Esophagus squamous epithelium (tissue), 4 donors: ENCODE results near the gene TMEM129.

Source experiments
- POLR2A ChIP-seq, 4 donors: fragments of 450-650 bp; IDR thresholded peaks; one replicate each; pipeline ENCODE4 v1.6.1; 2017; ENCODE audit warnings: antibody characterized with exemption in 4 of 4, mild to moderate bottlenecking in 4 of 4, moderate library complexity in 3 of 4
- TF ChIP-seq, protein P1 (sequence below), 6 experiments: fragments of 450-650 bp in 4 of 6; fragments of 200-600 bp in 2 of 6; sonication (generic) in 2 of 6; IDR thresholded peaks; one replicate each; pipeline ENCODE4 v1.5.1; 2016 to 2019; ENCODE audit warnings: antibody characterized with exemption in 6 of 6, mild to moderate bottlenecking in 4 of 6, moderate library complexity in 4 of 6

DNA sequence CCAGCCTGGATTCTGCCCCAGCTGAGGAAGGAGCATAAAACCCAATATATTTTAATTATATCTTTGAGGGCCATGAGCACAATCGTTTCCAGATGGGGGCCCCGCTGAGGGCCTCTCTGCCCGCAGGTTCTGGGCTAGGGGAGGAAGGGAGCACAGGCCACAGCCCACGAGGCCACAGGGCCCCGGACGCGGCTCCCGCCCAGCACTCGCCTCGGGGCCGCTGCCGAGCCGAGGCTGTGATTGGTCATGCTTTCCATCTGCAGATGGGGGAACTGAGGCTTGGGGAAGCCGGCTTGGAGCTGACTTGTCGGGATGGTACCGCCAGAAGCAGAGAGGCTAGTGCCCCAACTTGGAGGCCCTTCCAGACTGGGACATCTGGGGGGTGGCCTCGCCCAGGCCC, 34.2 kb upstream of the TMEM129 start:
- TF ChIP-seq, protein P1, sequence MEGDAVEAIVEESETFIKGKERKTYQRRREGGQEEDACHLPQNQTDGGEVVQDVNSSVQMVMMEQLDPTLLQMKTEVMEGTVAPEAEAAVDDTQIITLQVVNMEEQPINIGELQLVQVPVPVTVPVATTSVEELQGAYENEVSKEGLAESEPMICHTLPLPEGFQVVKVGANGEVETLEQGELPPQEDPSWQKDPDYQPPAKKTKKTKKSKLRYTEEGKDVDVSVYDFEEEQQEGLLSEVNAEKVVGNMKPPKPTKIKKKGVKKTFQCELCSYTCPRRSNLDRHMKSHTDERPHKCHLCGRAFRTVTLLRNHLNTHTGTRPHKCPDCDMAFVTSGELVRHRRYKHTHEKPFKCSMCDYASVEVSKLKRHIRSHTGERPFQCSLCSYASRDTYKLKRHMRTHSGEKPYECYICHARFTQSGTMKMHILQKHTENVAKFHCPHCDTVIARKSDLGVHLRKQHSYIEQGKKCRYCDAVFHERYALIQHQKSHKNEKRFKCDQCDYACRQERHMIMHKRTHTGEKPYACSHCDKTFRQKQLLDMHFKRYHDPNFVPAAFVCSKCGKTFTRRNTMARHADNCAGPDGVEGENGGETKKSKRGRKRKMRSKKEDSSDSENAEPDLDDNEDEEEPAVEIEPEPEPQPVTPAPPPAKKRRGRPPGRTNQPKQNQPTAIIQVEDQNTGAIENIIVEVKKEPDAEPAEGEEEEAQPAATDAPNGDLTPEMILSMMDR (IDR thresholded peaks at IDR 0.05) = no peak
- TF ChIP-seq POLR2A (IDR thresholded peaks at IDR 0.05) = no peak
